Neuronal stem cell (in vitro differentiated cells): ENCODE results near the gene CCDC198.

Experiments
- DNase-seq: peaks from one replicate; pipeline ENCODE4 v3.0.0-alpha.2; 2013; ENCODE audit warnings: low spot score
- H2AFZ ChIP-seq: one replicate; pipeline ENCODE4 v1.6.1; 2013; ENCODE audit warnings: mild to moderate bottlenecking, low read length, inconsistent platforms
- H2AK5ac ChIP-seq: 2 replicates; pipeline ENCODE4 v1.6.1; 2013; ENCODE audit warnings: low read depth, mild to moderate bottlenecking, inconsistent platforms, low read length, moderate library complexity, mixed read lengths
- H2BK120ac ChIP-seq: 2 replicates; pipeline ENCODE4 v1.6.1; 2013; ENCODE audit warnings: low read depth, mild to moderate bottlenecking, inconsistent platforms, low read length, moderate library complexity, mixed read lengths
- H2BK12ac ChIP-seq: one replicate; pipeline ENCODE4 v1.6.1; 2013; ENCODE audit warnings: low read length, inconsistent platforms
- H2BK15ac ChIP-seq: 2 replicates; pipeline ENCODE4 v1.6.1; 2013; ENCODE audit warnings: mild to moderate bottlenecking, low read length, inconsistent platforms, mixed read lengths
- H2BK5ac ChIP-seq: one replicate; pipeline ENCODE4 v1.6.1; 2013; ENCODE audit warnings: inconsistent platforms, mild to moderate bottlenecking, low read length, moderate library complexity
- H3K14ac ChIP-seq: one replicate; pipeline ENCODE4 v1.6.1; 2013; ENCODE audit warnings: low read length, inconsistent platforms
- H3K18ac ChIP-seq: 2 replicates; pipeline ENCODE4 v1.6.1; 2013; ENCODE audit warnings: low read length, inconsistent platforms
- H3K23ac ChIP-seq: 2 replicates; pipeline ENCODE4 v1.6.1; 2013; ENCODE audit warnings: low read depth, mild to moderate bottlenecking, mixed read lengths, low read length, inconsistent platforms; ENCODE audit not compliant: poor library complexity
- H3K27ac ChIP-seq: replicated peaks from 3 replicates; pipeline ENCODE4 v1.5.1; 2013; ENCODE audit warnings: low read length, inconsistent platforms
- H3K27me3 ChIP-seq, 3 experiments: 2 replicates each; pipeline ENCODE4 v1.6.1; 2013; ENCODE audit warnings: low read length in 3 of 3, mild to moderate bottlenecking in 2 of 3, inconsistent platforms in 1 of 3, low read depth in 1 of 3, mixed read lengths in 1 of 3, moderate library complexity in 1 of 3; ENCODE audit not compliant: control insufficient read depth in 3 of 3, insufficient read depth in 3 of 3
- H3K36me3 ChIP-seq, 2 donors: replicated peaks in 1 of 2; 2 replicates each; pipeline ENCODE4 v1.6.1; 2013; ENCODE audit warnings: low read length in 2 of 2; ENCODE audit not compliant: control insufficient read depth in 2 of 2, insufficient read depth in 2 of 2
- H3K4ac ChIP-seq: 2 replicates; pipeline ENCODE4 v1.6.1; 2013; ENCODE audit warnings: inconsistent platforms, mild to moderate bottlenecking, low read length, moderate library complexity
- H3K4me1 ChIP-seq, 2 donors: 1 replicate in 1 of 2; 2 replicates in 1 of 2; pipeline ENCODE4 v1.6.1; 2013; ENCODE audit warnings: low read length in 2 of 2, low read depth in 1 of 2; ENCODE audit not compliant: control insufficient read depth in 2 of 2, insufficient read depth in 1 of 2
- H3K4me2 ChIP-seq: one replicate; pipeline ENCODE4 v1.6.1; 2013; ENCODE audit warnings: mild to moderate bottlenecking, low read length, inconsistent platforms; ENCODE audit not compliant: insufficient read depth, poor library complexity, severe bottlenecking
- H3K4me3 ChIP-seq, 2 donors: 2 replicates each; pipeline ENCODE4 v1.5.1; 2013; ENCODE audit warnings: low read length in 2 of 2, mild to moderate bottlenecking in 2 of 2, inconsistent platforms in 1 of 2, moderate library complexity in 1 of 2
- H3K79me1 ChIP-seq: one replicate; pipeline ENCODE4 v1.6.1; 2013; ENCODE audit warnings: low read depth, mild to moderate bottlenecking, inconsistent platforms, low read length, moderate library complexity
- H3K9ac ChIP-seq: one replicate; pipeline ENCODE4 v1.6.1; 2013; ENCODE audit warnings: mild to moderate bottlenecking, low read depth, low read length, inconsistent platforms; ENCODE audit not compliant: poor library complexity
- H3K9me3 ChIP-seq, 2 donors: replicated peaks in 1 of 2; 2 replicates each; pipeline versions ENCODE3 to v1.6.1; 2013; ENCODE audit warnings: low read length in 2 of 2, mild to moderate bottlenecking in 2 of 2, inconsistent platforms in 1 of 2, low read depth in 1 of 2, mixed read lengths in 1 of 2, moderate library complexity in 1 of 2; ENCODE audit not compliant: control insufficient read depth in 2 of 2, insufficient read depth in 1 of 2
- H4K8ac ChIP-seq: one replicate; pipeline ENCODE4 v1.6.1; 2013; ENCODE audit warnings: low read depth, mild to moderate bottlenecking, inconsistent platforms, low read length, moderate library complexity
- H4K91ac ChIP-seq: one replicate; pipeline ENCODE4 v1.6.1; 2013; ENCODE audit warnings: low read length, low read depth, mild to moderate bottlenecking, inconsistent platforms; ENCODE audit not compliant: poor library complexity
- WGBS, 2 donors: extraction: QIAGEN DNeasy Blood & Tissue Kit; methylation state at CpG; one replicate each; pipeline ENCODE4 v1.1.7; 2013; ENCODE audit warnings: missing lambda C conversion rate in 2 of 2, mixed read lengths in 1 of 2; ENCODE audit not compliant: insufficient read length in 2 of 2, insufficient replicate concordance in 1 of 2; ENCODE audit errors: extremely low coverage in 2 of 2; 5-methylcytosine and 5-hydroxymethylcytosine counted together

Gene CCDC198

GRCh38 chr14:57461777-57462320 is 31.8 kb downstream of the CCDC198 start:
- Histone ChIP-seq H3K79me1 (no peaks in the 10 kb centered on the region), H3K9ac (no peak overlapping the region), H2BK5ac (no peak overlapping the region), H3K4ac (no peak overlapping the region), H3K4me2 (no peak overlapping the region), H3K23ac (no peak overlapping the region), H2BK15ac (no peak overlapping the region), H2BK12ac (no peak overlapping the region), H3K18ac (no peak overlapping the region), H4K91ac (no peak overlapping the region), H4K8ac (no peak overlapping the region), H2BK120ac (no peak overlapping the region), H3K9me3 (no peaks in the 10 kb centered on the region), H3K14ac (no peak overlapping the region), H3K27ac (no peak overlapping the region), H3K36me3 (no peaks in the 10 kb centered on the region), H2AK5ac (no peak overlapping the region), H3K27me3 (no peaks in the 10 kb centered on the region), H3K4me1 (no peaks in the 10 kb centered on the region), H2AFZ (no peak overlapping the region), H3K4me3 (no peak overlapping the region)
- no CpG with 5 or more reads among the region's 5 CpGs for WGBS, 2 donors
- no peak for DNase-seq

- H2AK5ac ChIP-seq = no peak overlapping the region
- no peak for DNase-seq
- H3K14ac ChIP-seq = no peak overlapping the region
- H3K27me3 ChIP-seq = no peaks in the 10 kb centered on the region
- H3K9me3 ChIP-seq = no peaks in the 10 kb centered on the region
- no peak overlapping the region for H2AFZ ChIP-seq
- H3K36me3 ChIP-seq = no peaks in the 10 kb centered on the region
- no peak overlapping the region for H3K27ac ChIP-seq
- no peaks in the 10 kb centered on the region for H3K4me1 ChIP-seq
- no peak overlapping the region for H3K9ac ChIP-seq
- H2BK12ac ChIP-seq = no peak overlapping the region
- H3K18ac ChIP-seq = no peak overlapping the region
- no peak overlapping the region for H2BK15ac ChIP-seq
- H3K4ac ChIP-seq = no peak overlapping the region
- no peak overlapping the region for H2BK5ac ChIP-seq
- H4K8ac ChIP-seq = no peak overlapping the region
- no peaks in the 10 kb centered on the region for H3K79me1 ChIP-seq
- no peak overlapping the region for H2BK120ac ChIP-seq
- H3K4me2 ChIP-seq = no peak overlapping the region
- no peak overlapping the region for H4K91ac ChIP-seq
- no peak overlapping the region for H3K23ac ChIP-seq
- H3K4me3 ChIP-seq = no peak overlapping the region
These were observed 57.7 kb downstream of the CCDC198 start for GRCh38 chr14:57435923-57436322.

- H2BK5ac ChIP-seq = no peak overlapping the region
- H3K4me3 ChIP-seq = no peak overlapping the region
- H3K14ac ChIP-seq = no peak overlapping the region
- no peak overlapping the region for H3K18ac ChIP-seq
- H4K91ac ChIP-seq = no peak overlapping the region
- H2AK5ac ChIP-seq = no peak overlapping the region
- no peak overlapping the region for H3K4ac ChIP-seq
- H4K8ac ChIP-seq = no peak overlapping the region
- H2BK15ac ChIP-seq = no peak overlapping the region
- H3K9me3 ChIP-seq = no peaks in the 10 kb centered on the region
- H3K27me3 ChIP-seq = no peaks in the 10 kb centered on the region
- no peak overlapping the region for H3K27ac ChIP-seq
- WGBS, 2 donors = no CpG with 5 or more reads among the region's 3 CpGs
- no peaks in the 10 kb centered on the region for H3K36me3 ChIP-seq
- no peaks in the 10 kb centered on the region for H3K79me1 ChIP-seq
- H2AFZ ChIP-seq = no peak overlapping the region
- DNase-seq = no peak
- H2BK120ac ChIP-seq = no peak overlapping the region
- no peaks in the 10 kb centered on the region for H3K4me1 ChIP-seq
- no peak overlapping the region for H3K23ac ChIP-seq
- no peak overlapping the region for H3K4me2 ChIP-seq
- no peak overlapping the region for H3K9ac ChIP-seq
- H2BK12ac ChIP-seq = no peak overlapping the region
These were observed 72.7 kb downstream of the CCDC198 start for GRCh38 chr14:57420986-57421385.

GRCh38 chr14:57420033-57420432 is 73.6 kb downstream of the CCDC198 start:
- no peak overlapping the region for H3K4me2 ChIP-seq
- H2AFZ ChIP-seq = no peak overlapping the region
- H3K9ac ChIP-seq = no peak overlapping the region
- no peak for DNase-seq
- no peaks in the 10 kb centered on the region for H3K27me3 ChIP-seq
- H2BK120ac ChIP-seq = no peak overlapping the region
- no peaks in the 10 kb centered on the region for H3K9me3 ChIP-seq
- no peak overlapping the region for H4K8ac ChIP-seq
- no peak overlapping the region for H3K23ac ChIP-seq
- H2BK12ac ChIP-seq = no peak overlapping the region
- no peak overlapping the region for H2BK15ac ChIP-seq
- no peak overlapping the region for H3K18ac ChIP-seq
- H4K91ac ChIP-seq = no peak overlapping the region
- no peaks in the 10 kb centered on the region for H3K4me1 ChIP-seq
- no CpG with 5 or more reads among the region's 4 CpGs for WGBS, 2 donors
- no peak overlapping the region for H3K27ac ChIP-seq
- no peak overlapping the region for H3K4me3 ChIP-seq
- H3K4ac ChIP-seq = no peak overlapping the region
- no peak overlapping the region for H2AK5ac ChIP-seq
- no peaks in the 10 kb centered on the region for H3K79me1 ChIP-seq
- no peaks in the 10 kb centered on the region for H3K36me3 ChIP-seq
- no peak overlapping the region for H2BK5ac ChIP-seq
- H3K14ac ChIP-seq = no peak overlapping the region
